ENCODE data around the gene TMEM217.
"Not testable (repeated sequence)": the region's sequence is repeated elsewhere in the genome, so short reads cannot be mapped to it uniquely, and the experiment has no call there.

TMEM217 gene

DNA sequence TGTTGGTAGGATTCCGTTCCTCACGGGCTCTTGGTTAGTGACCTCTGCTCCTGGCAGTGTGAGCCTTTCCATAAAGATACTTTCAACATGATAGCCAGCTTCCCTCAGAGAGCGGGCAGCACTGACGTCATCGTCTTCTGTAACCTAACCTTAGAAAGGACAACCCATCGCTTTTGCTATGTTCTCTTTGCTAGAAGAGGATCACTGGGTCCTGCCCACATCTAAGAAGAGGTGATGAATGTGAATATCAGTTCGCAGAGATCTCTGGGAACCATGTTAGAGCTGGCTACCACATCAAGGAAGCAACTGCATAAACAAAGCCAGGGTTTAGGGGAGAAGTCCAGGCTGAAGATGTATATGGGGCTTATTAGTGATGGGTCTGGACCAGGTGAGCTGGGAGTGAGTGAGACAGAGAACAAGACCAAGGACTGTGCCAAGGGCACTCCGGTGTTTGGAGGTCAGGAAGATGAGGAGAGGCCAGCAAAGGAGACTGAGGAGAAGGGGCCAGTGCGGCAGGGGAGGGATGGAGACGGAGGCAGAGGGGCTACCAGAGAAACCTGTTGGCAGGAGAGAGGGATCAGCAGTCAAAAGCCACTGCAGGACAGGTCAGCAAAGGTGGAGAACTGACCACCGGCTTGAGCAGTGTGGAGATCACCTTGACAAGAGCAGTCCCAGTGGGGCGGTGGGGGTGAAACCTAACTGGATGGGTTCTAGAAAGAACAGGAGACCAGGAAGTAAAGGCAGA is 48.3 kb downstream of the TMEM217 start:
- no peak for DNase-seq

DNA sequence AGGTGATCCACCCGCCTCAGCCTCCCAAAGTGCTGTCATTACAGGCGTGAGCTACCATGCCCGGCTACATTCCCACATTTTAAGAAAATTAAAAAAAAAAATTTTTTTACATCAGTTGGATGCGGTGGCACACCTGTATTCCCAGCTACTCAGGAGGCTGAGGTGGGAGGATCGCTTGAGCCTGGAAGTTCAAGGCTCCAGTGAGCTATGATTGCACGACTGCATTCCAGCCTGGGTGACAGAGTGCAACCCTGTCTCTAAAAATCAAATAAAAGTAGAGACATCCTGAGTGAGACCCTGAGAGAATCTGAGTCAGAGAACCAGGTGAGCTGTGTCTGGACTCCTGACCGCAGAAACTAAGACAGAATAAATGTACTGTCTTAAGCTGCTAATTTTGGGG is 49.2 kb downstream of the TMEM217 start:
- DNase-seq = no peak

DNA sequence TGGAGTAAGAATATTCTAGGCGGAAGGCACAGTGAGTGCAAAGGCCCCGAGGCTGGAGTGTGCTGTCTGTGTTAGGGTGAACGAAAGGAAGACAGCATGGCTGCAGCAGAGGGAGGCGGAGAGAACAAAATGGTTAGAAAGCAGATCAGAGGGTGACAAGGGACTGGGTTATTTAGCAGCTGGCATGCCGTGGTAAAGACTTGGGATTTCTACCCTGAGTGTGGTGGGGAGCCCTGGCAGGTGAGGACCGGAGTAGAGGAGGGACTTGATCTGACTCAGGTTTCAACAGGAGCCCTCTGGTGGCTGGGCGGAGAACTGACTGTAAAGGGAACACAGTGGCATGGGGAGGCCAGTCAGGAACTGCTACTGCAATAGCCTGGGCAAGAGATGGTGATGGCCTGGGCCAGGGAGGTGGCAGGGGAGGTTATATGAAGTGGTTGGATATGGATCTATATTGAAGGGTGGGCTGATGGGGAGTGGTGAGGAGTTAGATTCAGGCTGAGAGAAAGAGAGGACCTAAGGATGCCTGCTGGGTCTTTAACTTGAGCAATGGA is 50.0 kb downstream of the TMEM217 start:
- DNase-seq = peak; percentile 55 to 80

DNA sequence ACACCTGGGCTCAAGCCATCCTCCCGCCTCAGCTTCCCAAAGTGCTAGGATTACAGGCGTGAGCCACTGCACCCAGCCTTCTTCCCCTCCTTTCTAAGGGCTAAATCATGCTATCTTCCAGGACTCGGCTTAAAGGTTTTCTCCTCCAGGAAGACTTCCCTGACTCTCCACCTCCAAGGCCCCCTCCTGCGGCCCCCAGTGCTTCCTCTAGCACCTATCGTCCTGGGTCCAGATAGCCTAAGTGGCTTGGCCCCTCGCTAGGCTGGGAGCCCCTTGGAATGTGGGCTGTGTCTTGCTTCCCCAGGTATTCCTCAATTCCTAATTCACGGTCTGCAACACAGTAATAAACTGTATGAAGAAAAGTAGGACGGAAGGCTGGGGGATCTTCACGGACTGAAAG is 51.3 kb downstream of the TMEM217 start:
- no peak for DNase-seq

GRCh38 chr6:37205997-37206340 is 52.0 kb downstream of the TMEM217 start:
- DNase-seq = no peak

- no peak for DNase-seq
Measured at GRCh38 chr6:37205175-37205996, 52.6 kb downstream of the TMEM217 start.

GRCh38 chr6:37204014-37204751 is 53.8 kb downstream of the TMEM217 start:
- no peak for DNase-seq

- DNase-seq = no peak
Measured at GRCh38 chr6:37202788-37203491, 55.0 kb downstream of the TMEM217 start.

DNA sequence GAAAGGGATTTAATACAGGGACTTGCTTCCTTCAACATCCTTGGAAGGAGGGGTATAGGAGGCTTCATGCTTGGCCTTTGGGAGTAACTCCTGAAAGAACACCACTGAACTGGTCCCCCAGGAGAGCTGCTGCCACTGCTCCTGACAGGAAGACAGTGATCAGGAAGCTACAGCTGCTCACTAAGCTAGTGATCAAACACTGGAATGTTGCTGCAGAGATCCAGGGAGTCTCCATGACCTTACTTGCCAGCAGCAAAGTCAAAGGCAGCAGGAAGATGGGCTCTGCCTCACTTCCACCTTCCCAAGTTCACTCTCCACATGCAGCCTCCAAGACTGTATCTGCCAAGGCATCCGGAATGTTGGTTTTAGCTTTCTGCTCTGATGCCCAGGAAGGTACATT is 56.2 kb downstream of the TMEM217 start:
- no peak for DNase-seq

GRCh38 chr6:37200085-37200484 is 57.9 kb downstream of the TMEM217 start:
- no peak for DNase-seq

GRCh38 chr6:37196451-37196850 is 61.5 kb downstream of the TMEM217 start:
- DNase-seq = not testable (repeated sequence)

DNA sequence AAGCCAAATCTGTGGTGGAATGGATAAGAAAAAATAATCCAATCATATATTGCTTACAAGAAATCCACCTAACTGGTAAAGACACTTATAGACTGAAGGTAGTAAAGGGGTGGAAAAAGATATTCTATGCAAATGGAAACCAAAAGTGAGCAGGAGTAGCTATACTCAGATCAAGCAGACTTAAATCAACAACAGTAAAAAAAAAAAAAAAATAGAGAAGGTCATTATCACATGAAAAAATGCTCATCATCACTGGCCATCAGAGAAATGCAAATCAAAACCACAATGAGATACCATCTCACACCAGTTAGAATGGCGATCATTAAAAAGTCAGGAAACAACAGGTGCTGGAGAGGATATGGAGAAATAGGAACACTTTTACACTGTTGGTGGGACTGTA is 63.1 kb downstream of the TMEM217 start:
- DNase-seq = peak in 1 of 2 experiments; percentile 10

DNA sequence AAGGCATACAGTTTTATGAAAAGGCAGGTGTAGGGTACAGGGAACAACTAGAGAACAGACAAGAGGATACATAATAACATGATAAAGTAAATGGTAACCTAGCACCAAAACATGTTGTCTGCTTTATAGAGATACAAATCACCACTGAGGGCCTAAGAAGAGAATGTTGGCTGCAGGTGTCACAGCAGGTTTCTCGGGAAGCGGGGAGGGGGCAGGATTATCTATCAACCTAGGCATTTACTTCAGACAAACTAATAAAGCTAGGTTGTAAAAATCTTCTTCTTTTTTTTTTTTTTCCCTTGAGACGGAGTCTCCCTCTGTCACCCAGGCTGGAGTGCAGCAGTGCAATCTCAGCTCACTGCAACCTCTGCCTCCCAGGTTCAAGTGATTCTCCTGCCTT is 65.3 kb downstream of the TMEM217 start:
- DNase-seq = no peak

DNA sequence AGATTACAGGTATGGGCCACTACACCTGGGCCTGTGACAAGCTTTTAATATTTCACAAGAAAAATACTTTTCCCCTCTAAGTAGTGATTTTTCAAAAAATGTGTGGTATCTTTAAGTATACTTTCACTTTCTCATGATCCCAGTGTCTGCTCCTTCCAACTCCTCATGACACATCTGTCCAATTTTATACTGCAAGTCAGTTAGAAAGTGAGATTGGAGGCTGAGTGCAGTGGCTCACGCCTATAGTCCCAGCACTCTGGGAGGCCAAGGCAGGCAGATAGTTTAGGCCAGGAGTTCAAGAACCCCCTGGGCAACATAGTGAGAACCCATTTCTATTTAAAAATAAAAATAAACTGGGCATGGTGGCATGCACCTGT is 67.8 kb downstream of the TMEM217 start:
- DNase-seq = no peak

- DNase-seq = no peak
Measured at GRCh38 chr6:37188962-37189510, 68.9 kb downstream of the TMEM217 start.

- no peak for DNase-seq
Measured at GRCh38 chr6:37187321-37188022, 70.5 kb downstream of the TMEM217 start.

DNA sequence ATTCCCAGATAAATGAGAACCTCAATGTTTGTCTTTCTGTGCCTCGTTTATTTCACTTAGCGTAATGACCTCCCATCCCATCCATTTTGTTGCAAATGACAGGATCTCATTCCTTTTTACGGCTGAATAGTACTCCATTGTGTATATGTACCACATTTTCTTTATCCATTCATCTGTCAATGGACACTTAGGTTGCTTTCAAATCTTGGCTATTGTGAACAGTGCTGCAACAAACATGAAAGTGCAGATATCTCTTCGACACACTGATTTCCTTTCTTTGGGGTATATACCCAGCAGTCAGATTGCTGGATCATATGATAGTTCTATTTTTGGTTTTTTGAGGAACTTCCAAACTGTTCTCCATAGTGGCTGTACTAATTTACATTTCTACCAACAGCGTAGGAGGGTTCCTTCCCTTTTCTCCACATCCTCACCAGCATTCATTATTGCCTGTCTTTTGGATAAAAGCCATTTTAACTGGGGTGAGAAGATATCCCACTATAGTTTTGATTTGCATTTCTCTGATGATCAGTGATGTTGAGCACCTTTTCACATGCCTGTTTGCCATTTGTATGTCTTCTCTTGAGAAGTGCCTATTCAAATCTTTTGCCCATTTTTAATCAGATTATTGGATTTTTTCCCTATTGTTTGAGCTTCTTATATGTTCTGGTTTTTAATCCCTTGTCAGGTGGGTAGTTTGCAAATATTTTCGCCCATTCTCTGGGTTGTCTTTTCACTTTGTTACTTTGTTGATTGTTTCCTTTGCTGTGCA is 71.8 kb downstream of the TMEM217 start:
- DNase-seq = not testable (repeated sequence)

GRCh38 chr6:37182736-37183590 is 75.0 kb downstream of the TMEM217 start:
- no peak for DNase-seq

DNA sequence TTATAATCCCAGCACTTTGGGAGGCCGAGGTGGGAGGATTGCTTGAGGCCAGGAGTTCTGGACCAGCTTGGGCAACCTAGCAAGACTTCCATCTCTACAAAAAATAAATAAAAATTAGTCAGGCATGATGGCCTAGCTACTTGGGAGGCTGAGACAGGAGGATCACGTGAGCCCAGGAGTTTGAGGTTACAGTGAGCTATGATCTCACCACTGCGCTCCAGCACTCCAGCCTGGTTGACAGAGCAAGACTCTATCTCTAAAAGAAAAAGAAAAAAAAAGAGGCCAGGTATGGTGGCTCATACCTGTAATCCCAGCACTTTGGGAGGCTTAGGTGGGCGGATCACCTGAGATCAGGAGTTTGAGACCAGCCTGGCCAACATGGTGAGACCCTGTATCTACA is 77.3 kb downstream of the TMEM217 start:
- not testable (repeated sequence) for DNase-seq

DNA sequence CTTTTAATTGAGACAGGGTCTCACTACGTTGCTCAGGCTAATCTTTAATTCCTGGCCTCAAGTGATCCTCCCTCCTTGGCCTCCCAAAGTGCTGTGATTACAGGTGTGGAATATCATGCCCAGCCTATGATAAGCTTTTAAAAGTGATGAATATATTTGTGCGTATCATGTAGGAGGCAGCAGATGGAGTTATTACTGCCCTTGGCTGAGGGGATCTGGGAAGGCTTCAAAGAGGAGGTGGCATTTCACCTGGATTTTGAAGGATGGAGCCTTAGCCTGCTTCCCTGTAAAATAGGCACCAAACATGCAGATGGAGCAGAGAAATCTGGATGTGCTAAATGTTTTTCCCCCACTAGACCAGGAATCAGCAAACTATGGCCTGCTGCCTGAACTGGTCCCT is 77.9 kb downstream of the TMEM217 start:
- no peak for DNase-seq
